Measurements from ENCODE around the gene PGR.

The PGR gene

DNA sequence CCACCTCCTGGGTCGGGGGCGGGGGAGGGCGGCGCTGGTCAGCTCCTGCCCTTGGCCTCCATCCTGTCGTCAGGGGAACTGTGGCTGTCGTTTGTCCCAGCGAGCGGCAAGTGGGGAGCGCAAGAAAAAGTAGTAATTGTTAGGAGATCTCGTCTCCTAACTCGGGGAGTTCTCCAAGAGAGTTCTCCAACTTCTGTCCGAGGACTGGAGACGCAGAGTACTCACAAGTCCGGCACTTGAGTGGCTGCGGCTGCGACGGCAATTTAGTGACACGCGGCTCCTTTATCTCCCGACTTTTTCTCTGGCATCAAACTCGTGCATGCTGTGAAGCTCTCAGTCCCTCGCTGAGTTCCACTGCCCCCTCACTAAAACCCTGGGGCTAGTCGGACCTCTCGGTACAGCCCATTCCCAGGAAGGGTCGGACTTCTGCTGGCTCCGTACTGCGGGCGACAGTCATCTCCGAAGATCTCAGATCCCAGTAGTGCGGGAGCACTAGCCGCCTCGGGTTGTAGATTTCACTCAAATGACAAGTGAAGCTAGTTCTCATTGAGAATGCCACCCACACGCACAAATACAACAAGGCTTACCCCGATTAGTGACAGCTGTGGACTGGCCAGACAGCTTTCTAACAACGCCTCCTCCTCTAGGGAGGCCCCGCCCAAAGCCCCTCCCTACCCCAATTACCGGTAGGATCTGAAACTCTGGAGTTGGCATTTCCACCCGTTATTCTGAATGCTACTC is at the start of gene PGR:
Gene PGR, minus strand, starts transcription at position 611 of the 741 bp plus-strand sequence. CDS start 743 bp downstream, outside the sequence.
- no peak for DNase-seq

GRCh38 chr11:101176381-101176780 is 46.8 kb upstream of the PGR start:
- DNase-seq, result no peak

DNA sequence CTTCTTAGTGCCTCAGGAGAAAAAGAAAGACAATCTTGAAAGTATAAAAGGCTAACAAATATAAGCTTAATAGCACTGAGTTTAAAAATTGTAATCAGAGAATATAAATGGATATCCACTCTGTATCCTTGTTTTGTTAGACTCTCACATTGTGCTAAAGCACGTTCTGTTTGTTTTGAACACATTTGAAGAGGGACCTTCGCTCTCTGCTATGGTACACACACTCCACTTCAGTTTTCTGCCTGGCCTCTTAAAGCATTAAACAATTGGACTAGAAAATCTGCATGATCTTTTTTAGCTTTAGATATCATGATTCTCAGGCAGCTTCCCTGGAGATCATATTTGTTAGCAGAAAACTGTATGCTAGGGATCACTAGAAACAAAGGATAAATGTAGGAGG is 40.3 kb upstream of the PGR start:
- no peak for DNase-seq

GRCh38 chr11:101166038-101166437 is 36.4 kb upstream of the PGR start:
- DNase-seq, result no peak

DNA sequence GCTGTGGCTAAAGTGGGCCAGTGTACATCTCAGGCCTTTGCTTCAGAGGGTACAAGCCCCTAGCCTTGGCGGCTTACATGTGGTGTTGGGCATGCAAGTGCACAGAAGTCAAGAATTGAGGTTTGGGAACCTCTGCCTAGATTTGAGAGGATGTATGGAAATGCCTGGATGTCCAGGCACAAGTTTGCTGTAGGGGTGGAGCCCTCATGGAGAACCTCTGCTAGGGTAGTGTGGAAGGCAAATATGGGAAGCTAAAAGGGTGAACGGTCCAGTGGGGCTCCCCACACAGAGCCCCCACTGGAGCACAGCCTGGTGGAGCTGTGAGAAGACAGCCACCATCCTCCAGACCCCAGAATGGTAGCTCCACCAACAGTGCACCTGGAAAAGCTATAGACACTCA is 28.5 kb upstream of the PGR start:
- no peak for DNase-seq

DNA sequence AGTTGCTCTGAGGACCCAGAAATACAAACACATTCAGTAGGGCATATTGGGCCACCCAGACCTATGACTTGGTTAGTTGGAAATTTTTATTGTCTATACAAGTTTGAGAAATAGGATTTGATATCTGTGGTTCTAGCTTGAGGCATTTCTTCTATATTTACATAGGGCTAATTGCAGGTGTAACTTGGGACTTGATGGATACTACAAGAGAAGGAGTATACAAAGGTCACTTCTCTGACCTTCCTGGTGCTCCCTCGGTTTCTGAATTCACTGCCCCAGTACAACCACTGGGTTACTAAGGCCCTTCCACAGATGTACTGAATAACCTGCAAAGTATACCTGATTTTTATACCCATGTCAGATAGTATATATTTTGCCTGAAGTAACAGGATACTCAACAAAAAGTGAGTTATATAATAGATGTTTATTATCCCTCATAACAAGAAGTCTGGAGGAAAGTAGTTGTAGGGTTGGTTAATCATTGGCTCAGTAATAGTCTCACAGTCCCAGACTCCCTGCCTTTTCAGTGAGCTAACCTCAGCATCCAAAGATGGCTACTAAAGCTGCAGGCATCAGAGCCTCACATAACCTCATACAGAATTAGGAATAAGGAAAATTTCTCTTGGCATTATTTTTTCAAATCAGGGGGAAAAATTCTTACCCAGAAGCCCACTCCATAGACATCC is 8.8 kb upstream of the PGR start:
- DNase-seq, result peak; percentile 17

- DNase-seq, result peak; percentile 5
These were observed 3.6 kb upstream of the PGR start for GRCh38 chr11:101133190-101133589.

DNA sequence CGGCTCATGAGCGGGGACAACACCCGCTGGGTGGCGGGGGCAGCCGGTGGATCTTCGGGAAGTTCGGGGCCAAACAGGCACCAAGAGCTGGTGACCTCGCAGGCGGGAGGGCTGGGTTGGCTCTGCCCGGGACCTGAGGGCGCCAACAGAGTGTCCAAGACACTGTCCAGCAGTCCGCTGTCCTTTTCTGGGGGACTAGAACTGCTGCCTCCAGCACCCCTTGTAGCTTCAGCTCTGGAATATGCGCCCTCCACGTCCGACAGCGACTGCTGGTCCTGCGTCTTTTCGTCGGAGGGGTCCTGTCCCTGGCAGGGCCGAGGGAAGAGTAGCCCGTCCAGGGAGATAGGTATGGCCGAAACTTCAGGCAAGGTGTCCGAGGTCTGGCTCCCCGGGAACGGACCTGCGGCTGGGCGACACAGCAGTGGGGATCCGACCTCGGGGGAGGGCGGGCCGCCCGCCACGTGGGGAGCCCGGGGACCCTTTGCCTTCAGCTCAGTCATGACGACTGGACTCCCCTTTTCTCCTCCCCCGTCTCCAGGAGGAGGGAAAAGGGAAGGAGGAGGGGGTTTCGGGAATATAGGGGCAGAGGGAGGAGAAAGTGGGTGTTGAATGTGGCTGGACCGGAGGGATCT is 926 bp downstream of the PGR start:
- no peak for DNase-seq

- DNase-seq, result no peak
These were observed 1.7 kb downstream of the PGR start for GRCh38 chr11:101127699-101128570.

- no peak for DNase-seq
These were observed 2.4 kb downstream of the PGR start for GRCh38 chr11:101127197-101127698.

DNA sequence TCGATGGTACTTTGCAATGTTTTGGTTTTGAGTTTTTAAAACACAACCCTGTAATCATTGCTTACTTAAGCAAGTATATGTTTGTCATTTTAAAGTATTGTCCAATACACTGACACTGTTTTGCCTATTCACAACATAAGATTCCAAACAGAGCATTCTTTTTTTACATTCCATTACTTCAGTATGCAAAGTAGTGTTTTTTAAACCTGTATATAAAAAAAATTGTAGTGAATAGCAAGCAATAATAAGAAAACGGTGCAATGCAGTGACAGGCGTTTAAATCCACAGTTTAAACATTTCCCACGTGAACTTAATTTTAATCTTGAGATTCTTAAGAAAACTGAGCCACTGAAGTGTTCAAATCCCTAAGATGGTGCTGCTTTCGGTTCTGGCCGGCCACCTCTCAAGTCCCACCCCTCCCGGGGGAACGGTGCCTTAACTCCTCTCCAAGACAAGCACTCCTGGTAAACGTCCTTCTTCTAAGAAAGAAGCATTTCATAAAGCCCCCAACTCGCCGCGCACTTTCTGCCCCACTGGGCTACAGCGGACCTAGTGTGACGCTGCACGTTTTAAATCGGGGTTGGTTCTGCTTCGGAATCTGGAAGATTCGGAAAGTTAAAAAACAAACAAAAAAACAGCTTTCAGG is 2.9 kb downstream of the PGR start:
- peak; percentile 14 for DNase-seq

DNA sequence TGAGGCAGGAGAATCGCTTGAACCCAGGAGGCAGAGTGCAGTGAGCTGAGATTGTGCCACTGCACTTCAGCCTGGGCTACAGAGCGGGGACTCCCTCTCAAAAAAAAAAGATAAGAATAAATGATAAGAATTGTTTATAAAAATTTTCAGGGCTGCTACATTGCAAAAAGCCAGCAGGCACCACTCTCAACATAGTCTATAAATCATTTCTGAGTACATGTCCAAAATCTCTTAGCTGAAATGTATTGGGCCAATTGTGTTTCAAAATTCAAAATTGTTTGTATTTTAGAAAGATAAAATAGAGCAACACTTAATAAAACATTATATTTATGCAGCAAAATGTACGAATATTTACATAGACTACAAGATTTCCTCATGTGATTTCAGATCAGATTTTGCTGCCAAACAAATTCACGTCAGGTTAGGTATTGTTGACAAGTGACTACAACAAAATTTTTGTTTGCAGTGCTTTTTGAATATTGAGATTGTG is 13.9 kb downstream of the PGR start:
- no peak for DNase-seq

DNA sequence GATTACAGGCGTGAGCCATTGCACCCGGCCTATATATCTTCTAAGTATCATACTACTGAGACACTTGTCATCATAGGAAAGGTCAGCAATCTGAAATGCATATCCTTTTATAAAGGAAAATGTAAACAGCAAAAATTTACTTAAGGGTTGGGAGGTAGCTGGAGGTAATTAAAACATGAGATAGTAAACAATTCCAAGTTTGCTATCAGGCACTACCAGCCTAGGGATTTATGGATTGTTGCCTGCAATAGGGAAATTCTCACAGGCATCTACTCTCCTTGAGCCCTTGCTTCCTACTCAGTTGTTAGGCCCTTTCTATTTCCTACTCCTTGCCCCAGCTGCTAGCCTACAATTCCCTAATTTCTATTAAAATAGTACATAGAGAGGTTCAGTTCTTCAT is 16.1 kb downstream of the PGR start:
- DNase-seq, result no peak

DNA sequence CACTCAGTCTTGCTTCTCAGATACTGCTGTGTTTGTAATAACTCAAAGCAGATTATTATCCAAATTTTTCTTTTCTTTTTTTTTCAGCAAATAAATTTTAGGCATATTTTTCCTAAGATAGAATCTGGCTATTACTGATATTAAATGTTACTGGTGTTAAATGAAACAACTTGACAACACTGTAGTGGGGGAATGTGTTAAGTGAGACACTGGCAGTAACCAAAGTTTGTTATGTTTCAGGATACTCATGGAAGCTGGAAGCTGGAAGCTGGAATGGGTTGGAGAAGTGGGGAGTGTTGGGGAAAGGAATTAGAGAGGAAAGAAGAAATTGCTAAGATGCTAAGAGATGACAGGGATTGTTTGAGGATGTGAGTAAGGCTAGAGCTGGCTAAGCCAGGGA is 24.9 kb downstream of the PGR start:
- no peak for DNase-seq

GRCh38 chr11:101103433-101103832 is 26.2 kb downstream of the PGR start:
- DNase-seq, result no peak

GRCh38 chr11:101100601-101101000 is 29.0 kb downstream of the PGR start:
- DNase-seq, result no peak

- DNase-seq, result peak; percentile 31
These were observed 33.4 kb downstream of the PGR start for GRCh38 chr11:101096036-101096704.

GRCh38 chr11:101091781-101092180 is 37.8 kb downstream of the PGR start:
- peak; percentile 16 for DNase-seq

- peak; percentile 34 for DNase-seq
These were observed 38.8 kb downstream of the PGR start for GRCh38 chr11:101090679-101091270.

DNA sequence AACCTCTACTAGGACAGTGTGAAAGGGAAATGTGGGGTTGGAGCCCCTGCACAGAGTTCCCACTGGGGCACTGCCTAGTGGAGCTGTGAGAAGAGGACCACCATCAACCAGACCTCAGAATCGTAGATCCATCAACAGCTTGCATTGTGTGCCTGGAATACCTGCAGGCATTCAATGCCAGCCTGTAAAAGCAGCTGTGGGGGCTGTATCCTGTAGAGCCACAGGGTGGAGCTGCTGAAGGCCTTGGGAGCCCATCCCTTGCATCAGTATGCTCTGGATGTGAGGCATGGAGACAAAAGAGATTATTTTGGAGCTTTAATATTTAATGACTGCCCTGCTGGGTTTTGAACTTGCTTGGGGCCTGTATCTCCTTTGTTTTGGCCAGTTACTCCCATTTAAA is 46.3 kb downstream of the PGR start:
- DNase-seq, result no peak

GRCh38 chr11:101082813-101083212 is 46.8 kb downstream of the PGR start:
- no peak for DNase-seq
